Stimulated activated CD4-positive, alpha-beta T cell treated with anti-CD3 and anti-CD28 coated beads, Interleukin-1b, Interleukin-23, amount 100 ng/mL, for 4 hours (primary cell): ENCODE results near the gene TRIM52.
"Not testable (repeated sequence)": the region's sequence is repeated elsewhere in the genome, so short reads cannot be mapped to it uniquely, and the experiment has no call there.

Experiments used
- DNase-seq, 2 donors: peaks; one replicate each; pipeline ENCODE4 v3.0.0-alpha.2; 2020; ENCODE audit warnings: low read depth in 2 of 2

Gene TRIM52

DNA sequence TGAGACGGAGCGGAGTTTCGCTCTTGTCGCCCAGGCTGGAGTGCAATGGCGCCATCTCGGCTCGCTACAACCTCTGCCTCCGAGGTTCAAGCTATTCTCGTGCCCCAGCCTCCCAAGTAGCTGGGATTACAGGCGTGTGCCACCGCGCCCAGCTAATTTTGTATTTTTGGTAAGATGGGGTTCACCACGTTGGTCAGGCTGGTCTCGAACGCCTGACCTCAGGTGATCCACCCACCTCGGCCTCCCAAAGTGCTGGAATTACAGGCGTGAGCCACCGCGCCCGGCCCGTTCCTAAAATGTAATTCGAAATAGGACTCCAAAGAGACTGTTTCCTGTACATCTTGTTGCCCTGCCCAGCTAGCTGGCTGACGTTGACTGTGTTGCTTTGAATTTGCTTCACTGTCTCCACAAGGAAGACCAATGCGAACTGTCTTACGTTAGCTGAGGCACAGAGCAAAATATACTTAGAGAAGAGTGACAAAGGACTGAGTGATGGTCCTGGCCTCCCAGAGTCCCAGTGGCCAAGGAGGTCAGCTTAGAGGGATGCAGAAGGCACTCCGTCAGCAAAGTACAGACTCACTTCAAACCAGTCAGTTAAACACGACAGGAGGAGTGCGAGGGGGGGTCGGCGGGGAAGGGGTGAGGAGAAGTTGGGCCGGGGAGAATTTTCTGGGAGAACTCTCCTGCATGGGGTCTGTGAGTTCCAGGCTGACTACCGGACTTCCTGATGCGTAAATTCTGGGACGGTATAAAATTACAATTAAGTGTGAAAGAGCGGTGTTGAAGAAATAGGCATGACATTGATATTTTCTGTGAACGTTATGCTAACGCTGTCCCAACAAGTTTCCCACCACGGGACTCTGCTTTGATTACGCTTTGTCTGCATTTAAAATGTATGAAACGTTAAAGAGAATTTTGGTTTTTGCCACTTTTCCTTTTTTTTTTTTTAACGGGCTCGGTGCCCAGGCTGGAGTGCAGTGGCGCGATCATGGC is 44.6 kb downstream of the TRIM52 start:
- no peak for DNase-seq

DNA sequence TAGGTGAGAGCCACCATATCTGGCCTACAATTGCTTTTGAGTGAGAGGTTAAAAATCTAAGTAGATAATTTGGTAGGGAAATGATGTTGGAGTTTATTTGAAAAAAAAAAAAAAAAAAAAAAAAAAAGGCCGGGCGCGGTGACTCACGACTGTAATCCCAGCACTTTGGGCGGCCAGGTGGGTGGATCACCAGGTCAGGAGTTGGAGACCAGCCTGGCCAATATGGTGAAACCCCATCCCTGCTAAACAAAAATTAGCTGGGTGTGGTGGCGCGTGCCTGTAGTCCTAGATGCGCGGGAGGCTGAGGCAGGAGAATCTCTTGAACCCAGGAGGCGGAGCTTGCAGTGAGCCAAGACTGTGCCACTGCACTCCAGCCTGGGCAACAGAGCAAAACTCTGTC is 46.7 kb downstream of the TRIM52 start:
- DNase-seq, result not testable (repeated sequence)

DNA sequence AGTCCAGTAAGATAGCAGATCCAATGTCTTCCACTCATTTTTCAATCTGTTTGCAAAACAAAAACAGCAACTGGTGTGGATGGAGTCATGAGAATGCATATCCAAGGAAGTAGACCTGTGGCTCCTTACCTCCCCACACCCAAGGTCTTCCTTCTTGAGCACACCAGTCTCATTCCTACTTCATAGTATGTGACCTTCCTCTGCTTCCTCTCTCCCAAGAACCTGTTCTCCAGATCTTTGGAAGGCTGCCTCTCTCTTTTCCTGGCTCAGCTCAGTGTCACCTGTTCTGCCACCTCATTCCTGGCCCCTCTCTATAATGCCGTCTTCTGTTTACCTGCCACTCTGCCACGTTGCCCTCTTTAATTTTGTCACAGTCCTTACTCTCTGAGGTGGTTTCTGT is 48.0 kb downstream of the TRIM52 start:
- DNase-seq, result no peak

DNA sequence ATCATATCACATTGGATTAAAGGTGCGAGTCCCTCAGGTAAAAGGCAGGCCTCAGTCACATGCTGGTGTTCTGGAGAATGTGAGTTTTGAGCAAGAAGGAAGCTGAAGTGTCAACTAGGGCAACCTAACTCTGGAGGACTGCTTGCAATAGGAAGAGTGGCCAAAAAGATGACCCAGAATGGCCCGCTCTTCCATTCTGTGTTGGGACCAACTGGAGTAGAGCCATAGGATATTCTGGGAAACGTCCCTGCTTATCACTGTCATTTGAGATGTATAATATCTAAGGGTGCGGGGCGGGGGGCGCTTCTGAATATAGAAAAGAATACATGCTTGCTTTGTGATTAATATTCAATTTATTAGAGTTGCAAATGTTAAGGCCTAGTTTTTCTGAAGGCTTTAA is 48.9 kb downstream of the TRIM52 start:
- DNase-seq, result no peak

DNA sequence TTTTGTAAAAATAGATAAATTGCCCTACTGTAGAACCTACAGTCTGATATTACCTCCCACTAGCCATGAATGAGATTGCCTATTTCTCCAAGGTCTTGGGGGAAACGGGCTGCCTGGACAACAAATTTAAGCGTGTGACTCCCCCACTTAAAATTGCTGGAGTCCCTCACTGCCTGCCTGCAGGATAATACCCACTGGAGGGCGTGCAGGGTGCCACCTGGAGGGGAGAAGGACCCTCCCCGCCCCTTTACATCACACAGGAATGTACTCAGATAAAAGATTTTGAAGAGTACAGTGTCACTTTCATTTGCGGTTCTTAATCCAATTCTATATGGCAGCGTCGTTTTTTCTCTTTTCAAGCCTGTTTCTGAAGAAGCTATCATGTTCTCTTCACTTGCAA is 49.7 kb downstream of the TRIM52 start:
- DNase-seq, result no peak

DNA sequence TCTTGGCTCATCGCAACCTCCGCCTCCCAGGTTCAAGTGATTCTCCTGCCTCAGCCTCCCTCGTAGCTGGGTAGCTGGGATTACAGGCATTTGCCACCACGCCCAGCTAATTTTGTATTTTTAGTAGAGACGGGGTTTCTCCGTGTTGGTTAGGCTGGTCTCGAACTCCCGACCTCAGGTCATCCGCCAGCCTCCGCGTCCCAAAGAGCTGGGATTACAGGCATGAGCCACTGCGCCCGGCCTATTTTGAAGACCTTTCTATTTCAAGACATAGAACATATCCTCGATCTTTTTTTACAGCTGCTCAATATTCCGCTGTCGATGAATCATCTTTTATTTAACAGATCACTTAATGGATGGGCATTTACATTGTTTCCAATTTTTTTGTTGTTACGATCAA is 50.2 kb downstream of the TRIM52 start:
- DNase-seq, result not testable (repeated sequence)

DNA sequence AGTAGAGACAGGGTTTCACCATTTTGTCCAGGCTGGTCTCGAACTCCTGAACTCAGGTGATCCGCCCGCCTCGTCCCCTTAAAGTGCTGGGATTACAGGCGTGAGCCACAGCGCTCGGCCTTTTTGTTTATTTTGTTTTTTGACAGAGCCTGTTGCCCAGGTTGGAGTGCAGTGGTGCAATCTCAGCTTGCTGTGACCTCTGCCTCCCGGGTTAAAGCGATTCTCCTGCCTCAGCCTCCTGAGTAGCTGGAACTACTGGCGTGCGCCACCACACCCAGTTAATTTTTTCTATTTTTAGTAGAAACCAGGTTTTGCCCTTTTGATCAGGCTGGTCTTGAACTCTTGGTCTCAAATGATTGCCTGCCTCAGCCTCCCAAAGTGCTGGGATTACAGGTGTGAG is 50.8 kb downstream of the TRIM52 start:
- DNase-seq, result not testable (repeated sequence)

DNA sequence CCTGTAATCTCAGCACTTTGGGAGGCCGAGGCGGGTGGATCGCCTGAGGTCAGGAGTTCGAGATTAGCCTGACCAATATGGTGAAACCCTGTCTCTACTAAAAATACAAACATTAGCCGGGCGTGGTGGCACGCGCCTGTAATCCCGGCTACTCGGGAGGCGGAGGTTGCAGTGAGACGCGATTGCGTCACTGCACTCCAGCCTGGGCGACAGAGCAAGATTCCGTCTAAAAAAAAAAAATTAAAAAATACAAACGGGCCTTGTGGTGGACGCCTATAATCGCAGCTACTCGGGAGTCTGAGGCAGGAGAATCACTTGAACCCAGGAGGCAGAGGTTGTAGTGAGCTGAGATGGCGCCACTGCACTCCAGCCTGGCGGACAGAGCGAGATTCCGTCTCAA is 51.9 kb downstream of the TRIM52 start:
- DNase-seq, result not testable (repeated sequence)

DNA sequence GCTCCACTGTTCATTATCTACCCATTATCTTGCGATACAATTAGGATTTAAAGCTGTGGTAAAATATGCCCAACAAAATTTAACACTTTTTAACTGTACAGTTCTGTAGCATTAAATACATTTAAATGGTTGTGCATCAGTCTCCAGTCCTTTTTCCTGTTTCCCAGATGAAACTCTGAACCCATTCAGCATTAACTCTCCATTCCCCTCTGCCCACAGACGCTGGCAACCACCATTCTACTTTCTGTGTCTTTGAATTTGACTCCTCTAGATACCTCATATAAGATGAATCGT is 53.0 kb downstream of the TRIM52 start:
- DNase-seq, result no peak

DNA sequence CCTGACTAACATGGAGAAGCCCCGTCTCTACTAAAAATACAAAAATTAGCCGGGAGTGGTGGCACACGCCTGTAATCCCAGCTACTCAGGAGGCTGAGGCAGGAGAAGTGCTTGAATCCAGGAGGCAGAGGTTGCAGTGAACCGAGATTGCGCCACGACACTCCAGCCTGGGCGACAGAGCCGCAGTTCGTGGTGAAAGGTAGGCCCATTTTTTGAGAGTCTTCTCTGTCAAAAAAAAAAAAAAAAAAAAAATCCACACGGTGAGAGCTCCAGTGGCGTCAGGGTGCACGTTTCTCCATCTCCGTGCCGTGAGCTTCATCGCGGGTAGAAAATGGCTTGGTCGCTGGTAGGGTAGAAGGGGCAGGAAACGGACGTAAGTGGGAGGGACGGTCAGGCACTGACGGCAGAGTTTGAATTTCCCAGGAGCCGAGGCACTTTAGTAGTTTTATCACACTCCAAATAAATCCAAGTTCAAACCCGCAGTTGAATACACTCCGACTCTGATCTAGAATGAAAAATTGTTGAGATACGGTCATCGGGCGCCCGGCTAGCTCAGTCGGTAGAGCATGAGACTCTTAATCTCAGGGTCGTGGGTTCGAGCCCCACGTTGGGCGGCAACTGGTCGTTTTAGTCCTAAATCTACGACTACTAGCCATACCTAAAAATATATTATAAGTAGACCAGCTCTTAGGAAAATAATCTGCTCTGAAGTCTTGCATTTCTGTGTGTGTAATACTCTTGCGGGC is 53.6 kb downstream of the TRIM52 start:
- peak; percentile 88 to 91 for DNase-seq

DNA sequence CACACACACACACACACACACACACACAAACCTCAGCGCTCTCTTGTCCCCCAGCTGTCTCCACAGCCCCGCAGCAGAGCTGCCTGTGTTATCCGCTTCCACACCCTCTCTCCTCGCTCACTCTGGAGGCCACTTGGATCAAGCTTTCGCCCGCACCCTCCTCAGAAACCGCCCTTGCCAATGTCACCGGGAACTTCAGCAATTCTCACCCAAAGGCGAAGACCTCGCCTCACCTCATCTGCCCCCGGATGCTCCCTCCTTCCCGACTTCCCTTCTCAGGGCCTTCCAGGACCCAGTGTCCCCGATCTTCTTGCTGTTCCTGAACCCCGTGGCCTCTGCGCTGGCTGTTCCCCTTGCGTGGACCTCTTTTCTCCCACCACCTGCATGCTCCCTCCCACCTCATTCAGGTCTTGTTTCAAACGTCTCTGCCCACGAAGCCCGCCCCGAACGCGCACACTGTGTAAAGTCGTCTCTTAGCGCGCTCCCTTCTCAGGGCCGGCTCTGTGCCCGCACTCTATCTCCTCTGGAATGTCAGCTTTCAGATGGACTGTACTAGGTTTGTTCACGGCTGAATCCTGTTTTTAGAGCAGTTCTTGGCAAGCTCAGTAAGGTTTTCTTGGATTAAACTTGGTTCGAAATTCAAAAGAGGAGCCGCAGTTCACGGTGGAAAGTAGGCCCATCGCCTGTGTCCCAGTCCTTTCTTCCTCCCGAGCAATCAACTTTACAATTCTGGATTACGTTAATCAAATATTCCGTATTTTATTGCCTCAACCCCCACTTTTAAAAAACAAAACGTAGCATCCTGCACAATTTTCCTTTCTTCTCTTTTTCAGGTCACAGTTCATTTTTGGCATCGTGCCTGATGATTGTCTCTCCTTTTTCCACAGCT is 54.9 kb downstream of the TRIM52 start:
- no peak for DNase-seq
